HT1080 (cell line): ENCODE results near the gene SFSWAP. TPM values are rescaled to one million over a fixed set of nuclear protein-coding genes. Genes with fewer than 3 reads are reported as not detected.
"Not testable (repeated sequence)": the region's sequence is repeated elsewhere in the genome, so short reads cannot be mapped to it uniquely, and the experiment has no call there.

Source experiments
- DNase-seq: peaks from one replicate; pipeline ENCODE4 v3.0.0-alpha.2; 2015; ENCODE audit warnings: low read depth
- total RNA-seq: library from RNA; depleted of rRNA; stranded (reverse); fragments of >200 nt; shearing (Covaris generic); gene quantifications from 2 replicates; pipeline ENCODE4 v1.2.3, GENCODE V29; 2014

The SFSWAP gene
- total RNA-seq, 1 experiment from 2014 or later: 31.0 TPM

- no peak for DNase-seq
These were observed 9.0 kb upstream of the SFSWAP start for GRCh38 chr12:131701705-131702572.

GRCh38 chr12:131702573-131702877 lies 8.4 kb upstream of the SFSWAP start:
- DNase-seq: no peak

- DNase-seq: no peak
These were observed 7.7 kb upstream of the SFSWAP start for GRCh38 chr12:131703161-131703560.

- no peak for DNase-seq
These were observed 6.4 kb upstream of the SFSWAP start for GRCh38 chr12:131704509-131704908.

- not testable (repeated sequence) for DNase-seq
These were observed 4.2 kb upstream of the SFSWAP start for GRCh38 chr12:131706709-131707108.

- no peak for DNase-seq
These were observed 1.7 kb upstream of the SFSWAP start for GRCh38 chr12:131709226-131709625.

GRCh38 chr12:131711551-131712205 lies 788 bp downstream of the SFSWAP start:
- no peak for DNase-seq

GRCh38 chr12:131713349-131713748 lies 2.5 kb downstream of the SFSWAP start:
- no peak for DNase-seq

GRCh38 chr12:131714759-131715158 lies 3.9 kb downstream of the SFSWAP start:
- no peak for DNase-seq

- DNase-seq: no peak
These were observed 5.4 kb downstream of the SFSWAP start for GRCh38 chr12:131716282-131716681.

- DNase-seq: no peak
These were observed 9.4 kb downstream of the SFSWAP start for GRCh38 chr12:131720241-131720640.

GRCh38 chr12:131720921-131721320 lies 10.0 kb downstream of the SFSWAP start:
- peak; percentile 35 for DNase-seq

GRCh38 chr12:131721548-131721947 lies 10.7 kb downstream of the SFSWAP start:
- DNase-seq: no peak

GRCh38 chr12:131723532-131723931 lies 12.6 kb downstream of the SFSWAP start:
- no peak for DNase-seq

- no peak for DNase-seq
These were observed 13.6 kb downstream of the SFSWAP start for GRCh38 chr12:131724534-131724933.

- no peak for DNase-seq
These were observed 14.6 kb downstream of the SFSWAP start for GRCh38 chr12:131725503-131725902.

GRCh38 chr12:131728720-131729119 lies 17.8 kb downstream of the SFSWAP start:
- DNase-seq: no peak

- DNase-seq: no peak
These were observed 18.5 kb downstream of the SFSWAP start for GRCh38 chr12:131729254-131729955.

GRCh38 chr12:131732996-131733615 lies 22.2 kb downstream of the SFSWAP start:
- no peak for DNase-seq

- no peak for DNase-seq
These were observed 23.0 kb downstream of the SFSWAP start for GRCh38 chr12:131733874-131734273.

- DNase-seq: no peak
These were observed 23.7 kb downstream of the SFSWAP start for GRCh38 chr12:131734336-131735152.
